H9 (cell line): ENCODE measurements around the gene TUB. TPM values are rescaled to one million over a fixed set of nuclear protein-coding genes. Genes with fewer than 3 reads are reported as not detected.

ENCODE experiments used
- DNase-seq: peaks from one replicate; pipeline ENCODE4 v3.0.0-alpha.2; 2017
- H2AFZ ChIP-seq: one replicate; pipeline ENCODE4 v1.6.1; 2013; ENCODE audit warnings: mild to moderate bottlenecking, low read length, control low read depth, moderate library complexity
- H2AK5ac ChIP-seq: 2 replicates; pipeline ENCODE4 v1.6.1; 2013; ENCODE audit warnings: low read length, control low read depth, mixed read lengths; ENCODE audit not compliant: insufficient read length
- H2BK120ac ChIP-seq: one replicate; pipeline ENCODE4 v1.6.1; 2013; ENCODE audit warnings: low read depth, mild to moderate bottlenecking, low read length, control low read depth, inconsistent platforms; ENCODE audit not compliant: poor library complexity, severe bottlenecking
- H2BK12ac ChIP-seq: 2 replicates; pipeline ENCODE4 v1.6.1; 2013; ENCODE audit warnings: low read length, control low read depth, mixed read lengths, low read depth; ENCODE audit not compliant: insufficient read length
- H2BK15ac ChIP-seq: 2 replicates; pipeline ENCODE4 v1.6.1; 2013; ENCODE audit warnings: low read depth, low read length, control low read depth
- H2BK20ac ChIP-seq: one replicate; pipeline ENCODE4 v1.6.1; 2013; ENCODE audit warnings: low read depth, mild to moderate bottlenecking, low read length, control low read depth, inconsistent platforms; ENCODE audit not compliant: poor library complexity, severe bottlenecking
- H2BK5ac ChIP-seq: 2 replicates; pipeline ENCODE4 v1.6.1; 2013; ENCODE audit warnings: low read length, control low read depth, mixed read lengths; ENCODE audit not compliant: insufficient read length
- H3K14ac ChIP-seq: 2 replicates; pipeline ENCODE4 v1.6.1; 2013; ENCODE audit warnings: low read length, control low read depth; ENCODE audit not compliant: insufficient read depth
- H3K18ac ChIP-seq: 2 replicates; pipeline ENCODE4 v1.6.1; 2013; ENCODE audit warnings: low read depth, mild to moderate bottlenecking, mixed read lengths, low read length, control low read depth; ENCODE audit not compliant: insufficient read length
- H3K23ac ChIP-seq: 2 replicates; pipeline ENCODE4 v1.6.1; 2013; ENCODE audit warnings: low read length, control low read depth, mixed read lengths, low read depth; ENCODE audit not compliant: insufficient read length
- H3K23me2 ChIP-seq: 2 replicates; pipeline ENCODE4 v1.6.1; 2013; ENCODE audit warnings: low read depth, mild to moderate bottlenecking, mixed read lengths, low read length, control low read depth; ENCODE audit not compliant: insufficient read length, poor library complexity, severe bottlenecking
- H3K27ac ChIP-seq: 2 replicates; pipeline ENCODE4 v1.5.1; 2013; ENCODE audit warnings: low read length, control low read depth, mixed read lengths, low read depth; ENCODE audit not compliant: insufficient read length
- H3K27me3 ChIP-seq: 2 replicates; pipeline ENCODE4 v1.6.1; 2013; ENCODE audit warnings: low read length, control low read depth, inconsistent platforms; ENCODE audit not compliant: insufficient read depth
- H3K4ac ChIP-seq: 2 replicates; pipeline ENCODE4 v1.6.1; 2013; ENCODE audit warnings: low read depth, mild to moderate bottlenecking, control low read depth, inconsistent platforms, low read length, moderate library complexity
- H3K4me1 ChIP-seq: 2 replicates; pipeline ENCODE4 v1.6.1; 2013; ENCODE audit warnings: low read length, control low read depth, inconsistent platforms; ENCODE audit not compliant: insufficient read depth
- H3K4me2 ChIP-seq: 2 replicates; pipeline ENCODE4 v1.6.1; 2013; ENCODE audit warnings: low read length, control low read depth, mixed read lengths; ENCODE audit not compliant: insufficient read length, insufficient read depth
- H3K56ac ChIP-seq: 2 replicates; pipeline ENCODE4 v1.6.1; 2013; ENCODE audit warnings: low read depth, mild to moderate bottlenecking, mixed read lengths, low read length, control low read depth; ENCODE audit not compliant: insufficient read length
- H3K79me1 ChIP-seq: 2 replicates; pipeline ENCODE4 v1.6.1; 2013; ENCODE audit warnings: low read depth, mild to moderate bottlenecking, moderate library complexity, low read length, control low read depth, inconsistent platforms; ENCODE audit not compliant: insufficient read depth, poor library complexity, severe bottlenecking
- H3K79me2 ChIP-seq: 2 replicates; pipeline ENCODE4 v1.6.1; 2013; ENCODE audit warnings: low read length, control low read depth, inconsistent platforms; ENCODE audit not compliant: insufficient read depth
- H3K9ac ChIP-seq: 2 replicates; pipeline ENCODE4 v1.6.1; 2013; ENCODE audit warnings: low read length, control low read depth, mixed read lengths; ENCODE audit not compliant: insufficient read length; ENCODE audit errors: extremely low read depth
- H3K9me3 ChIP-seq: one replicate; pipeline ENCODE4 v1.6.1; 2013; ENCODE audit warnings: low read depth, low read length, inconsistent platforms; ENCODE audit not compliant: control insufficient read depth
- H3T11ph ChIP-seq: one replicate; pipeline ENCODE4 v1.6.1; 2013; ENCODE audit warnings: mild to moderate bottlenecking, low read length, control low read depth, inconsistent platforms
- H4K20me1 ChIP-seq: one replicate; pipeline ENCODE4 v1.6.1; 2013; ENCODE audit not compliant: control insufficient read depth, insufficient read length, insufficient read depth
- H4K5ac ChIP-seq: 2 replicates; pipeline ENCODE4 v1.6.1; 2013; ENCODE audit warnings: low read depth, mild to moderate bottlenecking, mixed read lengths, low read length, control low read depth; ENCODE audit not compliant: insufficient read length
- H4K8ac ChIP-seq: replicated peaks from 2 replicates; pipeline ENCODE4 v1.6.1; 2013; ENCODE audit warnings: low read length, control low read depth, mixed read lengths, low read depth; ENCODE audit not compliant: insufficient read length
- H4K91ac ChIP-seq: 2 replicates; pipeline ENCODE4 v1.6.1; 2013; ENCODE audit warnings: low read depth, mild to moderate bottlenecking, moderate library complexity, mixed read lengths, low read length, control low read depth; ENCODE audit not compliant: insufficient read length
- H3K27ac Mint-ChIP-seq, 3 experiments: 2 replicates in 2 of 3; 3 replicates in 1 of 3; pipeline ENCODE4 v1.8.0; 2020 to 2021; ENCODE audit warnings: mixed read lengths in 3 of 3, mild to moderate bottlenecking in 1 of 3, moderate library complexity in 1 of 3
- H3K27me3 Mint-ChIP-seq: 2 replicates; pipeline ENCODE4 v1.8.0; 2021; ENCODE audit warnings: low read depth, mild to moderate bottlenecking, moderate library complexity, mixed read lengths
- H3K36me3 Mint-ChIP-seq, 3 experiments: 2 replicates in 2 of 3; 3 replicates in 1 of 3; pipeline ENCODE4 v1.8.0; 2020 to 2021; ENCODE audit warnings: low read depth in 3 of 3, mixed read lengths in 3 of 3; ENCODE audit not compliant: insufficient read depth in 1 of 3
- H3K4me1 Mint-ChIP-seq, 2 experiments: 2 replicates each; pipeline ENCODE4 v1.8.0; 2020; ENCODE audit warnings: mixed read lengths in 2 of 2
- H3K4me3 Mint-ChIP-seq, 2 experiments: 2 replicates in 1 of 2; 3 replicates in 1 of 2; pipeline ENCODE4 v1.8.0; 2020 to 2021; ENCODE audit warnings: mild to moderate bottlenecking in 2 of 2, mixed read lengths in 2 of 2, moderate library complexity in 1 of 2
- H3K9me3 Mint-ChIP-seq, 2 experiments: 2 replicates in 1 of 2; 3 replicates in 1 of 2; pipeline ENCODE4 v1.8.0; 2020; ENCODE audit warnings: mild to moderate bottlenecking in 2 of 2, mixed read lengths in 2 of 2, moderate library complexity in 1 of 2
- CTCF ChIP-seq: fragments of 200-600 bp; sonication (generic); conservative IDR thresholded peaks from 3 replicates; pipeline ENCODE4 v1.8.0; 2021; ENCODE audit warnings: antibody characterized with exemption, mild to moderate bottlenecking
- WGBS: extraction: QIAGEN DNeasy Blood & Tissue Kit; methylation state at CpG from one replicate; pipeline ENCODE4 v1.1.7; 2013; ENCODE audit warnings: missing lambda C conversion rate, low lambda C conversion rate, mixed read lengths; ENCODE audit not compliant: insufficient read length; ENCODE audit errors: extremely low coverage; 5-methylcytosine and 5-hydroxymethylcytosine counted together
- total RNA-seq: library from RNA; stranded (reverse); gene quantifications from 2 replicates; pipeline ENCODE4 v1.2.1, GENCODE V29; 2021

The TUB gene
- total RNA-seq, 1 experiment from 2014 or later: 14.8 TPM

- no peak overlapping the region for H3K18ac ChIP-seq
- no peaks in the 10 kb centered on the region for H3K27me3 Mint-ChIP-seq
- H2AK5ac ChIP-seq: no peak overlapping the region
- no peaks in the 10 kb centered on the region for H3K9me3 ChIP-seq
- no peaks in the 10 kb centered on the region; the same call in 1 of the 2 replicates for H3K79me2 ChIP-seq
- H3K27ac ChIP-seq: no peak overlapping the region
- no peak overlapping the region for H3T11ph ChIP-seq
- no peak overlapping the region for H3K4ac ChIP-seq
- no peaks in the 10 kb centered on the region for H4K20me1 ChIP-seq
- H2BK15ac ChIP-seq: no peak overlapping the region
- H2BK5ac ChIP-seq: no peak overlapping the region
- no peak overlapping the region for H2AFZ ChIP-seq
- no peak overlapping the region for H3K27ac Mint-ChIP-seq
- H2BK120ac ChIP-seq: no peak overlapping the region
- WGBS: no CpG with 5 or more reads among the region's 3 CpGs
- no peak overlapping the region for H4K8ac ChIP-seq
- H3K23me2 ChIP-seq: no peaks in the 10 kb centered on the region
- H3K36me3 Mint-ChIP-seq: peaks cover 7 to 61% (median 19%) of the 10 kb centered on the region in 3 experiments; a peak in 5 of 7 replicates
- no peak overlapping the region for H4K91ac ChIP-seq
- TF ChIP-seq CTCF: no peak
- H2BK12ac ChIP-seq: no peak overlapping the region
- H3K14ac ChIP-seq: no peak overlapping the region
- no peak overlapping the region for H2BK20ac ChIP-seq
- H3K56ac ChIP-seq: no peak overlapping the region
- no peak overlapping the region for H3K9ac ChIP-seq
- H3K4me2 ChIP-seq: no peak overlapping the region
- no peak overlapping the region for H3K23ac ChIP-seq
- H3K9me3 Mint-ChIP-seq: no peaks in the 10 kb centered on the region
- H3K79me1 ChIP-seq: no peaks in the 10 kb centered on the region
- no peak for DNase-seq
- no peaks in the 10 kb centered on the region for H3K4me1 Mint-ChIP-seq
- no peak overlapping the region for H3K4me3 Mint-ChIP-seq
- no peaks in the 10 kb centered on the region for H3K27me3 ChIP-seq
- no peak overlapping the region for H4K5ac ChIP-seq
- H3K4me1 ChIP-seq: no peaks in the 10 kb centered on the region
Observed at GRCh38 chr11:8105666-8106065, 24.7 kb downstream of the TUB start.
